ENCODE measurements around the gene UBXN6.

DNA sequence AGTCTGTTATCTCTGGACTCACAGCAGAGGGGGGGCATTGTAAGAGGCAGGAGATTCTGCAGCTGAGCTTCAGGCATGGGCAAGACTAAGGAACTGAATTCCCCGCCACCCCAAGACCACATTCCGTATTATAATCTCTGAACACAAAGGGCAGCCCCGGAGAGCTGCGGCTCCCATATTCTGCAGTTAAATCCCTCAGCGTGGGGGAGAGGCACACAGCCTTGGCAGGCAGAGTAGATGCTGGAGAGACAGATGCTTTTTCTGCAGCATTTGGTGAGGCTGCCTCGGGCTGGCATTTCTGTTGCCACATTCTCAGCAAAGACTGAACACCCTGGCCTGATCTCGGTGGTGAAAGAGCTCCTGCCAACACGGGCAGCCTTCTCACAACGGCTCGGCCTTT, 42.2 kb downstream of the UBXN6 start:
- TF ChIP-seq CTCF (IDR thresholded peaks at IDR 0.05): no peak
- TF ChIP-seq POLR2A (IDR thresholded peaks at IDR 0.05): no peak

Measured in vagina (tissue), 2 donors.